Stimulated activated CD8-positive, alpha-beta memory T cell treated with anti-CD3 and anti-CD28 coated beads, Interleukin-7, amount 100 ng/mL, for 48 hours (primary cell): ENCODE results near the gene PODN.

Source experiments
- DNase-seq, 2 donors: peaks; one replicate each; pipeline ENCODE4 v3.0.0-alpha.2; 2020; ENCODE audit warnings: low read depth in 1 of 2; ENCODE audit errors: extremely low read depth in 1 of 2

The PODN gene

GRCh38 chr1:53061859-53062707, at the start of gene PODN:
TSS of gene PODN (plus strand) at chr1:53062213. CDS start at chr1:53069856, 7,643 bp downstream.
- no peak for DNase-seq

- peak; percentile 33 to 62 for DNase-seq
These were observed 47.1 kb upstream of the PODN start for GRCh38 chr1:53014791-53015507.

GRCh38 chr1:53015508-53015860, 46.5 kb upstream of the PODN start:
- DNase-seq, result no peak

GRCh38 chr1:53016705-53017104, 45.3 kb upstream of the PODN start:
- DNase-seq, result no peak

- DNase-seq, result no peak
These were observed 41.4 kb upstream of the PODN start for GRCh38 chr1:53020588-53020987.

GRCh38 chr1:53022179-53022578, 39.8 kb upstream of the PODN start:
- no peak for DNase-seq

- no peak for DNase-seq
These were observed 38.5 kb upstream of the PODN start for GRCh38 chr1:53023546-53023945.

- DNase-seq, result no peak
These were observed 37.9 kb upstream of the PODN start for GRCh38 chr1:53024117-53024516.

GRCh38 chr1:53025034-53025768, 36.8 kb upstream of the PODN start:
- DNase-seq, result no peak

- no peak for DNase-seq
These were observed 36.3 kb upstream of the PODN start for GRCh38 chr1:53025769-53026112.

- DNase-seq, result no peak
These were observed 35.8 kb upstream of the PODN start for GRCh38 chr1:53026254-53026653.

- no peak for DNase-seq
These were observed 30.3 kb upstream of the PODN start for GRCh38 chr1:53031732-53032131.

- no peak for DNase-seq
These were observed 24.9 kb upstream of the PODN start for GRCh38 chr1:53037159-53037558.

- DNase-seq, result no peak
These were observed 23.4 kb upstream of the PODN start for GRCh38 chr1:53038566-53038965.

GRCh38 chr1:53043271-53043670, 18.7 kb upstream of the PODN start:
- DNase-seq, result no peak

GRCh38 chr1:53044926-53045325, 17.1 kb upstream of the PODN start:
- DNase-seq, result no peak

GRCh38 chr1:53046930-53047329, 15.1 kb upstream of the PODN start:
- DNase-seq, result no peak

GRCh38 chr1:53047737-53048736, 14.0 kb upstream of the PODN start:
- no peak for DNase-seq

- DNase-seq, result no peak
These were observed 12.9 kb upstream of the PODN start for GRCh38 chr1:53048960-53049573.

GRCh38 chr1:53049574-53049967, 12.4 kb upstream of the PODN start:
- DNase-seq, result no peak
